GM18909 (cell line): Measurements from ENCODE around the gene GIPC1.
A peak's percentile ranks its signal among the peaks of the same experiment; 100 is the strongest.
"Not testable (repeated sequence)": the region's sequence is repeated elsewhere in the genome, so short reads cannot be mapped to it uniquely, and the experiment has no call there.

ENCODE experiments used
- ATAC-seq: cut with Tn5 transposase; IDR thresholded peaks from one replicate; pipeline ENCODE4 v1.9.1; 2021; ENCODE audit warnings: mild to moderate bottlenecking; ENCODE audit not compliant: unreplicated experiment, poor library complexity

The GIPC1 gene

DNA sequence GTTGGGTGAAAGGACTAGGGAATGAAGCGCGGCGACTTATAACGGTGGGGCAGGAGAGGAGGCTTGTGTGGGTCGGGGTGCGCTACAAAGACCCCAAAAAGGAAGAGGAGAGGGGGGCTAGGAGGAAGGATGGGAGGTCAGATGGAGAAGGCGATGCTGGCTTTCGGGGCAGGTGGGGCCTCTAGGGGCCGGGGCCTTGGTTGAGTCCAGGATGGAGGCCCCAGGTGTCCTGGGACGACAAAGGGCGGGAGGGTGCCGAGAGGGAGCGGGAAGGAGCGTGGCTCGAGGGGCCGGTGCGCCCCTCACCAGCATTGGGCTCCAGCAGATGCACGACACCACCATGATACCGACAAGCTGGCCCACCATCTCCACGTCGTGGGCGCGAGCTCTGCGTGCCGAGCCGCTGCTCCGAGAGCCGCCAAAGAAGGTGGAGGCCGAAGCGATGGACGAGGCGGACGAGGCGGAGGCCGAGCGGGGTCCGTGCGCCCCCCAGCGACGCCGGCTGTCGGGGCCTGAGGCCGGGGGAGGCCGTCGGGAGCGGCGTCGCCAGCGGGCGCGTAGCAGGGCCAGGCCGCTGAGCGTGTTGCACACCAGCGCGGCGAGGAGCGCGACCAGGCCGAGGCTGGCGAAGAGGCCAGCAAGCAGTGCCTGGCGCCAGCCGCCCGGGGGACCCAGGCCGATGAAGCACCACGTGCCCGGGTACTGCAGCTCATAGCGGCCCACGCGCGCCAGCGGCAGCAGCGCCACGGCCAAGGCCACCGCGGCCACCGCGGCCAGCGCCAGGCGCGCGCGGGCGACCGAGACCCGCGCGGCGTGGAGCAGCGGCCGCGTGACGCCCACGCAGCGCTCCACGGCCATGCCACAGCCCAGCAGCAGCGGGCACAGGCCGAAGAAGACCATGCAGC is 22.6 kb downstream of the GIPC1 start:
- ATAC-seq = no peak

GRCh38 chr19:14472202-14472938 is 23.6 kb downstream of the GIPC1 start:
- peak; percentile 50 for ATAC-seq

DNA sequence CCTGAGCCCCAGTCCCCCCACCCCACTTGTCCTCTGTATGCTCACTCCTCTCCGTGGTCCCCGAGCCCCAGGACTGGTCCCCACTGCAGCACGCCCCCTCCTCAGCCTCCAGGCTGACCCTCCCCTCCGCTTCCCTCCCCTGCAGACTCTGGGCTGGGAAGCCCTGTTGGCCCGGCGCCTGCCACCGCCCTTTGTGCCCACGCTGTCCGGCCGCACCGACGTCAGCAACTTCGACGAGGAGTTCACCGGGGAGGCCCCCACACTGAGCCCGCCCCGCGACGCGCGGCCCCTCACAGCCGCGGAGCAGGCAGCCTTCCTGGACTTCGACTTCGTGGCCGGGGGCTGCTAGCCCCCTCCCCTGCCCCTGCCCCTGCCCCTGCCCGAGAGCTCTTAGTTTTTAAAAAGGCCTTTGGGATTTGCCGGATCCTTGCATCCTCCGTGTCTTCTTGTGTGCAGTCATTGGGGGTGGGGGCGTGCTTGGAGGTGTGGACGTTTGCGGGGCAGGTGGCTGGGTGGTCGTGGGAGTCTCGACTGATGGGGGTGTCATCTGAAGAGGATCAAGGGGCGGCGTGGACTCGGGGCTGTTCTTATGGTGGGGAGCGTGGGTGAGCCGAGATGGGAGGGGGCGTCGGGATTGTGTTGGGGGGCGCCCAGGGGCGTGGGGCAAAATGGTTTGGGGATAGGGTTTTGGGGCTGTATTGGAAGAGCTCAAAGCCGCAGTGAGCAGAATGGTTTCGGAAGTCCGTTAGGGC is 24.3 kb downstream of the GIPC1 start:
- no peak for ATAC-seq

- ATAC-seq = no peak
These were observed 25.7 kb downstream of the GIPC1 start for GRCh38 chr19:14470031-14470876.

DNA sequence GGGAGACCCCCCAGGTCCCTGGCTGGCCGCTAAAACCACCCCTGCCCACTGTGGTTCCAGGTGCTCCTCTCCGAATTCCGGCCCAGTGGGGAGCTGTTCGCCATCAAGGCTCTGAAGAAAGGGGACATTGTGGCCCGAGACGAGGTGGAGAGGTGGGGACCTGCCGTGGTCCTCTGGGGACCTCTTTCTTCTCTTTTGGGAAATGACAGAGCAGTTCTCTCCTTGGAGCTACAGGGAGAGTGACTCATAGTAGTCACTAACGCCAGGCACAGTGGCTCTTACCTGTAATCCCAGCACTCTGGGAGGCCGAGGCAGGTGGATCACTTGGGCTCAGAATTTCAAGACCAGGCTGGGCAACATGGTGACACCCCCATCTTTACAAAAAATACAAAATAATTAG is 28.1 kb downstream of the GIPC1 start:
- no peak for ATAC-seq

- ATAC-seq = no peak
These were observed 28.5 kb downstream of the GIPC1 start for GRCh38 chr19:14467391-14467790.

GRCh38 chr19:14463747-14464146 is 32.2 kb downstream of the GIPC1 start:
- ATAC-seq = no peak

DNA sequence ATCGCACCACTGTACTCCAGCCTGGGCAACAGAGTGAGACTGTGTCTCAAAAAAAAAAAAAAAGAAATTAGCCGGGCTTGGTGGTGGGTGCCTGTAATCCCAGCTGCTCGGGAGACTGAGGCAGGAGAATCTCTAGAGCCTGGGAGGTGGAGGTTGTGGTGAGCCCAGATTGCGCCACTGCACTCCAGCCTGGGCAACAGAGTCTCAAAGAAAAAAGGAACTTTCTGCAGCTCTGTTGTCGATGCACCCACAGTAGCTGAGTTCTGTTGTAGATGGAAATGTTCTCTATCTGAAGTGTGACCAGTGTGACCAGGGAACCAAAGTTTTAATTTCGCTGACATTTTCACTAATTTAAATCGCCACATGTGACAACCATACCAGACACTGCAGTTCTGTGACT is 33.5 kb downstream of the GIPC1 start:
- ATAC-seq = not testable (repeated sequence)

- ATAC-seq = no peak
These were observed 35.0 kb downstream of the GIPC1 start for GRCh38 chr19:14460935-14461334.

- no peak for ATAC-seq
These were observed 36.2 kb downstream of the GIPC1 start for GRCh38 chr19:14459703-14460102.

DNA sequence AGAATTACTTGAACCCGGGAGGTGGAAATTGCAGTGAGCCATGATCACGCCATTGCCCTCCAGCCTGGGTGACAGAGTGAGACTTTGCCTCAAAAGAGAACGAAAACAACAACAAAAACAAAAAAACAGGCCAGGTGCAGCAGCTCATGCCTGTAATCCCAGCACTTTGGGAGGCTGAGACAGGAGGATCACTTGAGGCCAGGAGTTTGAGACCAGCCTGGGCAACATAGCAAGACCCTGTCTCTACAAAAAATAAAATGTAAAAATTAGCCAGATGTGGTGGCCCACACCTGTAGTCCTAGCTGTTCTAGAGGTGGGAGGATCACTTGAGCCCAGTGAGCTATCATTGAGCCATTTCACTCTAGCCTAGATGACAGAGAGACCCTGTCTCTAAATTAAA is 43.6 kb downstream of the GIPC1 start:
- ATAC-seq = not testable (repeated sequence)

DNA sequence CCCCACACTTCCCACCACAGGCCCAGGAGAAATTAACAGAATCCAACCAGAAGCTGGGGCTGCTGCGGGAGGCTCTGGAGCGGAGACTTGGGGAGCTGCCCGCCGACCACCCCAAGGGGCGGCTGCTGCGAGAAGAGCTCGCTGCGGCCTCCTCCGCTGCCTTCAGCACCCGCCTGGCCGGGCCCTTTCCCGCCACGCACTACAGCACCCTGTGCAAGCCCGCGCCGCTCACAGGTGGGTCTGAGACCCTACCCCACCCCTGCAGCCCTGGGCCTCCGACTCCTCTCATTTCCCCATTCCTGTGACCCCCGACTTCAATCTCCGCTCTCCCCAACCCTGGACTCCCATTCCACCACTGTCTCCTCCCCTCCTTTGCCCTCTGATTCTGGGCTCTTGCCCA is 45.1 kb downstream of the GIPC1 start:
- no peak for ATAC-seq

GRCh38 chr19:14450168-14450874 is 45.6 kb downstream of the GIPC1 start:
- no peak for ATAC-seq

DNA sequence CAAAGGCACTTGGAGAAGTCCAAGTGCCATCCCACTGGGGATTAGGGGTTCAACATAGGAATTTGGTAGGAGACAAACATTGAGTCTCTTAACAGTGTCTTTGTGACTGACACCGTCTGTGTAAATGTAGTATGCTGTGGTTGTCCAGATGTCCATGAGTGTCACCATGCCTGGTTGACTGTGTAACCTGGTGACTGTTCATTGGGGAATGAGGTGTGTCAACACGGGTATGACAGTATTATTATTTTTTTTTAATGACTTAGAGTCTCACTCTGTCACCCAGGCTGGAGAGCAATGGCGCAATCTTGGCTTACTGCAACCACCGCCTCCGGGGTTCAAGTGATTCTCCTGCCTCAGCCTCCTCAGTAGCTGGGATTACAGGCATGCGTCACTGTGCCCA is 46.6 kb downstream of the GIPC1 start:
- no peak for ATAC-seq

DNA sequence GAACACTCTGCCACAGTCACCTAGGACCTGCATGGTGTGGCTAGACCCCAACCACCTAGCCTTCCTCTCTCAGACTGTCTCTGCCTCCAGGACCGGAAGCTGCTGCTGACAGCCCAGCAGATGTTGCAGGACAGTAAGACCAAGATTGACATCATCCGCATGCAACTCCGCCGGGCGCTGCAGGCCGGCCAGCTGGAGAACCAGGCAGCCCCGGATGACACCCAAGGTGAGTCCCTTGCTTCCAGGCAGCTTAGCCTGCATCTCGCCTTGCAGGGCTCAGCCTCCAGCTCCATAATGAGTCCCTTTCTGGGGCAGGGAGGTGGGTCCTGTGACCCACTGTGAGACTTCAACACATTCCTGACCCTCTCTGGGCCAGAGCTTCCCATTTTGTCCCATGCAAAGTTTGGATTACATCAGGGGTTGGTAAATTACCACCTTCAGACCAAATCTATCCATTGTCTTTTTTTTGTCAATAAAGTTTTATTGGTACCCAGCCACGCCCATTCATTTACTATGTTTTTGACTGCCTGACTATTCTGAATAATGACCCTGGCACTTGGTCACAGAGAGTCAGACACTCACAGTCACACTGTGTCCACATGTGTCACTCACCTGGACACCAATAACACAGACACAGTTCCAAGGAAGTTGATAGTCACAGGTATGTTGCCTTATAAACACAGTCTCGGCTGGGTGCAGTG is 49.4 kb downstream of the GIPC1 start:
- no peak for ATAC-seq

DNA sequence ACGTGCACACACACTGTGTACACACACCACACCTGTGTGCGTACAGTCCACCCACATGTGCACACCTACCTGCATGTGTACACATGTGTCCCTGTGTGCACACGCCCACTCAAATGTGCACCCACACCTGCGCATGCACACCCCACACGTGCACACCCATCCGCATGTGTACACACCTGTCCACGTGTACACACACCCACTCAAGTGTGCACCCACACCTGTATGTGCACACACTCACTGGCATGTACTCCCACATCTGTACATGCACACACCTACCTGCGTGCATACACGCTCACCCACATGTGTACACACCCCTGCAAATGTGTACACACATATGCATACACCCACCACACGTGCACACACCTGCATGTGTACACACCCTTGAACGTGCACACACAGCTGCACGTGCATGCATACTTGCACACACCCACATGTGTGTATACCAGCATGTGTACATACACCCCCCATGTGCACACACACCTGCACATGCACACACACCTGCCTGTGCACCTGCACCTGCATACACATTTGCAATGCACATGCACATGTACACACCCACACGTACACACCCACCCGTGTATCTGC is 52.2 kb downstream of the GIPC1 start:
- no peak for ATAC-seq

GRCh38 chr19:14442891-14443631 is 52.9 kb downstream of the GIPC1 start:
- ATAC-seq = no peak
